Loucy (cell line): Measurements from ENCODE around the gene ITGA5.

Experiments used
- H2AFZ ChIP-seq: fragments of 200-600 bp; sonication (generic); 2 replicates; pipeline ENCODE4 v1.6.0; 2016; ENCODE audit warnings: antibody characterized with exemption, mild to moderate bottlenecking, low read length, moderate library complexity
- H3F3A ChIP-seq: fragments of 200-600 bp; 2 replicates; pipeline ENCODE4 v1.6.0; 2016; ENCODE audit warnings: antibody characterized with exemption, low read depth, mild to moderate bottlenecking
- H3K27me3 ChIP-seq: fragments of 200-600 bp; sonication (generic); 2 replicates; pipeline ENCODE4 v1.6.1; 2014; ENCODE audit warnings: low read length, mild to moderate bottlenecking; ENCODE audit not compliant: insufficient read depth, poor library complexity, severe bottlenecking
- H3K36me3 ChIP-seq: fragments of 200-600 bp; sonication (generic); 2 replicates; pipeline ENCODE4 v1.6.1; 2016; ENCODE audit warnings: low read length; ENCODE audit not compliant: insufficient read depth
- H3K4me1 ChIP-seq: fragments of 200-600 bp; sonication (generic); 2 replicates; pipeline ENCODE4 v1.5.1; 2014; ENCODE audit warnings: low read length, mild to moderate bottlenecking; ENCODE audit not compliant: insufficient read depth, poor library complexity, severe bottlenecking
- H3K4me2 ChIP-seq: fragments of 200-600 bp; sonication (generic); 2 replicates; pipeline ENCODE4 v1.6.0; 2014; ENCODE audit warnings: antibody characterized with exemption, low read length, low read depth, mild to moderate bottlenecking; ENCODE audit not compliant: poor library complexity, severe bottlenecking
- H3K4me3 ChIP-seq: fragments of 200-600 bp; sonication (generic); 2 replicates; pipeline ENCODE4 v1.5.1; 2014; ENCODE audit warnings: low read length, mild to moderate bottlenecking, mixed read lengths; ENCODE audit not compliant: poor library complexity, severe bottlenecking
- H3K79me2 ChIP-seq: fragments of 200-600 bp; sonication (generic); 2 replicates; pipeline ENCODE4 v1.6.1; 2014; ENCODE audit warnings: low read length; ENCODE audit not compliant: insufficient read depth
- H3K9ac ChIP-seq: fragments of 200-600 bp; sonication (generic); 2 replicates; pipeline ENCODE4 v1.6.0; 2014; ENCODE audit warnings: mild to moderate bottlenecking, low read depth, low read length, moderate library complexity; ENCODE audit not compliant: poor library complexity, severe bottlenecking
- H3K9me2 ChIP-seq: fragments of 200-600 bp; sonication (generic); replicated peaks from 2 replicates; pipeline ENCODE4 v1.6.1; 2016; ENCODE audit warnings: low read depth, low read length, mixed read lengths
- H3K9me3 ChIP-seq: fragments of 200-600 bp; sonication (generic); 2 replicates; pipeline ENCODE4 v1.6.1; 2014; ENCODE audit warnings: mild to moderate bottlenecking, antibody characterized with exemption, low read length, low read depth; ENCODE audit not compliant: insufficient read depth
- H4K20me1 ChIP-seq: fragments of 200-600 bp; sonication (generic); 2 replicates; pipeline ENCODE4 v1.6.0; 2014; ENCODE audit warnings: antibody characterized with exemption, low read length, mild to moderate bottlenecking; ENCODE audit not compliant: insufficient read depth, poor library complexity, severe bottlenecking
- CTCF ChIP-seq: fragments of 200-600 bp; sonication (generic); conservative IDR thresholded peaks from 2 replicates; pipeline ENCODE4 v1.5.1; 2014; ENCODE audit warnings: mild to moderate bottlenecking, antibody characterized with exemption, low read length
- EZH2phosphoT487 ChIP-seq: fragments of 200-600 bp; IDR thresholded peaks from 2 replicates; pipeline ENCODE4 v1.6.1; 2018; ENCODE audit warnings: antibody characterized with exemption, mild to moderate bottlenecking, moderate library complexity, borderline replicate concordance

Gene ITGA5

GRCh38 chr12:54395545-54395944, 23.5 kb downstream of the ITGA5 start:
- H3K4me3 ChIP-seq: no peak overlapping the region
- peaks cover 4% of the 10 kb centered on the region for H3K4me1 ChIP-seq
- no peaks in the 10 kb centered on the region for H3K27me3 ChIP-seq
- H3K9ac ChIP-seq: no peak overlapping the region
- peaks cover 64% of the 10 kb centered on the region for H3K36me3 ChIP-seq
- H3F3A ChIP-seq: 0 out of 2 replicates have a peak, but pooled peaks cover 5% of the 10 kb centered on the region
- H2AFZ ChIP-seq: no peak overlapping the region
- no peaks in the 10 kb centered on the region for H3K9me2 ChIP-seq
- no peaks in the 10 kb centered on the region for H3K9me3 ChIP-seq
- H3K79me2 ChIP-seq: no peaks in the 10 kb centered on the region
- H4K20me1 ChIP-seq: peaks cover 2% of the 10 kb centered on the region
- H3K4me2 ChIP-seq: no peak overlapping the region
- TF ChIP-seq CTCF: no peak

DNA sequence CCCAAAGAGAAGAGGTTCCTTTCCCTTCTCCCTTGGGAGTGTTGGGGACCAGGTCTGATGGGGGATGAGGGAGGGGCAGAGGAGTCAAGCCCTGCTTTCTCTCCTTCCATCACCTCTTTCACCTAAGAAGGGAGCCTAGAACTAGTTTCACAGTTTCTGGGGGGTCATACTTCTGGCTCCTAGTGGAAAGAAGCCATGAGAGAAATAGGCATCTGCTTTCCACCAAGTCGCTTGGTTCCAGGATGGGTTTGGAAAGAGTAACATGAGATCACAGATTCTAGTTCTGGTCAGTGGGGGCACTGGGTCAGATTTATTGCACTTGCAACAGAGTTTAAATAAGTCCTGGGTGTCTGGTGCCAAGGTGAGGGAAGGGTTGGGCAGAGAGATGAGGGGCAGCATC, 24.1 kb downstream of the ITGA5 start:
- no peak overlapping the region for H3K4me3 ChIP-seq
- H3K9me3 ChIP-seq: no peaks in the 10 kb centered on the region
- no peaks in the 10 kb centered on the region for H3K27me3 ChIP-seq
- H3K9ac ChIP-seq: no peak overlapping the region
- H3K4me2 ChIP-seq: no peak overlapping the region
- peaks cover 2% of the 10 kb centered on the region for H4K20me1 ChIP-seq
- H3K79me2 ChIP-seq: no peaks in the 10 kb centered on the region
- H3K36me3 ChIP-seq: peaks cover 58% of the 10 kb centered on the region
- H3K9me2 ChIP-seq: no peaks in the 10 kb centered on the region
- peaks cover 8% of the 10 kb centered on the region for H3K4me1 ChIP-seq
- no peak for TF ChIP-seq EZH2phosphoT487
- TF ChIP-seq CTCF: no peak
- no peak overlapping the region for H2AFZ ChIP-seq
- 0 out of 2 replicates have a peak, but pooled peaks cover 5% of the 10 kb centered on the region for H3F3A ChIP-seq

GRCh38 chr12:54394281-54394719, 24.8 kb downstream of the ITGA5 start:
- Histone ChIP-seq H3K27me3 (no peaks in the 10 kb centered on the region), H3K79me2 (no peaks in the 10 kb centered on the region), H3F3A (no peaks in the 10 kb centered on the region), H3K4me1 (peaks cover 15% of the 10 kb centered on the region), H3K9me2 (no peaks in the 10 kb centered on the region), H3K9me3 (no peaks in the 10 kb centered on the region), H3K9ac (no peak overlapping the region), H3K4me2 (no peak overlapping the region), H3K36me3 (peaks cover 52% of the 10 kb centered on the region), H4K20me1 (peaks cover 2% of the 10 kb centered on the region), H2AFZ (no peak overlapping the region), H3K4me3 (no peak overlapping the region)
- TF ChIP-seq EZH2phosphoT487: no peak
- TF ChIP-seq CTCF: peak; percentile 86
